Endothelial cell of umbilical vein (primary cell): Measurements from ENCODE around the gene SLC38A6.

Experiments used
- CTCF ChIP-seq, 2 donors: IDR thresholded peaks; 1 replicate in 1 of 2; 2 replicates in 1 of 2; pipeline ENCODE4 v1.5.1; 2011; ENCODE audit warnings: low read length in 2 of 2, mild to moderate bottlenecking in 2 of 2, moderate library complexity in 2 of 2, control low read depth in 1 of 2, inconsistent platforms in 1 of 2, low read depth in 1 of 2; ENCODE audit not compliant: insufficient read depth in 1 of 2; ENCODE audit errors: extremely low read depth in 1 of 2
- EZH2 ChIP-seq: IDR thresholded peaks from 2 replicates; pipeline ENCODE4 v1.6.1; 2012; ENCODE audit warnings: borderline replicate concordance, low read depth, mild to moderate bottlenecking, moderate library complexity, low read length, inconsistent platforms; ENCODE audit not compliant: severe bottlenecking
- FOS ChIP-seq: IDR thresholded peaks from 2 replicates; pipeline ENCODE4 v1.6.1; 2011; ENCODE audit warnings: mild to moderate bottlenecking, low read length, moderate library complexity, borderline replicate concordance; ENCODE audit not compliant: insufficient read depth
- MYC ChIP-seq: IDR thresholded peaks from one replicate; pipeline ENCODE4 v1.6.1; 2011; ENCODE audit warnings: mild to moderate bottlenecking, low read depth, low read length
- POLR2A ChIP-seq: IDR thresholded peaks from 2 replicates; pipeline ENCODE4 v1.6.1; 2012; ENCODE audit warnings: low read depth, mild to moderate bottlenecking, control low read depth, low read length

GRCh38 chr14:61003571-61003970 lies 22.5 kb downstream of the SLC38A6 start:
- no peak for TF ChIP-seq CTCF (IDR thresholded peaks at IDR 0.05; ENCODE audit: extremely low read depth in 1 of 2, insufficient read depth in 1 of 2, low read depth in 1 of 2, low read length in 2 of 2)
- no peak for TF ChIP-seq EZH2
- no peak for TF ChIP-seq POLR2A
- no peak for TF ChIP-seq FOS
- no peak for TF ChIP-seq MYC
